HS-27A (cell line): ENCODE data around the gene ZC3H18.
"Not testable (repeated sequence)": the region's sequence is repeated elsewhere in the genome, so short reads cannot be mapped to it uniquely, and the experiment has no call there.

ENCODE experiments used
- DNase-seq: peaks from one replicate; pipeline ENCODE4 v3.0.0-alpha.2; 2012; ENCODE audit warnings: low read depth, missing footprints

The ZC3H18 gene

DNA sequence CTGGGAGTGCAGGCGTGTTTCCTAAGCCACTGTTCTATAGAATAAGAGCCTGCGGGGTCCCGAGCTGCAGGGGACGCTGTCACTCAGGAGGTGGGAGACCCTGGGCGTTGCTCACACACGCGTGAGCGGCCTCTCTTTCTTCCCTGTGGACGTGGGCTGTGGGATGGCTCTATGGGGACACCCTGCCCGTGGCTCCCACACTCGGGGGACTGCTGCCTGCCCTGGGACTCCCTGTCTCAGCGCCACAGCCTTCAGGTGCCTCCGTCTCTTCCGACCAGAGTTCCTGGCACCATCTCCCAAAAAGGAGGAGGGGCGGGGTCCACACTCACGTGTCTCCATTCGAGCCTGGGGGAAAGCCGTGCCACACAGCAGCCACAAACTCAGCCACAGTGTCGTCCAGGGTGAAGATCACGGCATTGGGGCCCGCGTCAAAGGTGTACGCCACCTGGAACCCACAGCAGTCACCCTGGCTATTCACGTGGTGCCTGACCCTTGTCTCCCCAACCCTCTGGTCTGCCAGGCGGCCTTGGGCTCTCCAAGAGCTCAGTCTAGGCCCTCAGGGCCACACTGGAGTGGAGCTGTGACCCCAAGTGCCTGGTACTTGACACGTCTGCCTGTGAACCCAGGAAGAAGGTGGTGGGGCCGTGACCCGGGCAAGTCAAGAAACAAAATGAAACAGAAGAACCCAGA lies 84.3 kb downstream of the ZC3H18 start:
- DNase-seq, result no peak

DNA sequence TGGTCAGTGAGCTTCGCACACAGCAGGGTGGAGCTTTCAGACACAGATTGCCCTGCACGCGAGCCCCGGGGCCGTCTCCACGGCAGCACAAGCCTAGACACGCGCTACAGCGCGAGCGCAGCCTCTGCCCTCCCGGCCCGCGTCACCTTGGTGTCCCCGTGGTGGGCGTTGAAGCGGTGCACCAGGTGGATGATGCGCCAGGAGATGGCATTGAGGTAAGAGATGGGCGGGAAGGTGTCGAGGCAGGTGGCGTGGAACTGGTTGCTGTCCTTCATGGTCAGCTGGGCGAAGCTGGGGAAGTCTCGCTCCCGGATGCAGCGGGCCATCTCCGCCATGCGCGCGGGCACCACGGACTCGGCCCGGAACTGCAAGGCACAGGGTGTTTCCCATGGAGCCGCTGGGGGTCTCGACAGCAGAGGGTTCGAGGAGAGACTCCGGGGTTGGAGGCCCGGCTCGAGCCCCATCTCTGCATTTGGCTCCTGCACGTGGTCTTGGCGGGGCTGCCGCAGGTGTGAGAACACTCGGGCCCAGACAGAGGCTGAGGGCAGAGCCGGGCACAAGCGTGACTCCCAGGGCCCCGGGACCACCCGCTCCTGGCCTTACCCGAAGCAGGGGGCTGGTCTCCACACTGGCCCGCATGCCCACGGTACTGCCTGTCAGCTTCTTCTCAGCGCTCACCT lies 85.0 kb downstream of the ZC3H18 start:
- no peak for DNase-seq

DNA sequence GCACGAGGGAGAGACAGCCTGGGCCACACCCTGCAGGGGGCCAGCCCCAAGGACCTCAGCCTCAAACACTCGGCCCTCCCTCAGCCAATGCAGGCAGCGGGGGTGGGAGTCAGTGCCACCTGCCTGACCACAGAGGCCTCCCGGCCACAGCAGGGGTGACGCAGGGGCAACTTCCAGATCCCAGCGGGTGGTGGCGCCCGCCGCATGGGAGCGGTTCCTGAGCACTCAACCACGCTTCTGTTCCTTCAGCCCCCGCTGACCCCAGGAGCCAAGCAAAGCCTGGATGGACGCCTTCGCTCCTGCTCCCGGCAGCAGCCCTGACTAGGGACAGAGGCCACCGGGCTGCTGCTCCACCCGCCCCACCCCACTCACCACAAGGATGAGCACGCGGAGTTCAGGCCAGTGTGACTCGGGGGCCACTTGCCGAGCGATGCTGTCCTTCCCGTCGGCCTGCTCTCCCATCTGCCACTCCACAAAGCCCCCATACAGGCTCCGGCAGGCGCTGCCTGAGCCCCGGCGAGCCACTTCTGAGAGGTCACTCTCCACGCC lies 85.6 kb downstream of the ZC3H18 start:
- no peak for DNase-seq

DNA sequence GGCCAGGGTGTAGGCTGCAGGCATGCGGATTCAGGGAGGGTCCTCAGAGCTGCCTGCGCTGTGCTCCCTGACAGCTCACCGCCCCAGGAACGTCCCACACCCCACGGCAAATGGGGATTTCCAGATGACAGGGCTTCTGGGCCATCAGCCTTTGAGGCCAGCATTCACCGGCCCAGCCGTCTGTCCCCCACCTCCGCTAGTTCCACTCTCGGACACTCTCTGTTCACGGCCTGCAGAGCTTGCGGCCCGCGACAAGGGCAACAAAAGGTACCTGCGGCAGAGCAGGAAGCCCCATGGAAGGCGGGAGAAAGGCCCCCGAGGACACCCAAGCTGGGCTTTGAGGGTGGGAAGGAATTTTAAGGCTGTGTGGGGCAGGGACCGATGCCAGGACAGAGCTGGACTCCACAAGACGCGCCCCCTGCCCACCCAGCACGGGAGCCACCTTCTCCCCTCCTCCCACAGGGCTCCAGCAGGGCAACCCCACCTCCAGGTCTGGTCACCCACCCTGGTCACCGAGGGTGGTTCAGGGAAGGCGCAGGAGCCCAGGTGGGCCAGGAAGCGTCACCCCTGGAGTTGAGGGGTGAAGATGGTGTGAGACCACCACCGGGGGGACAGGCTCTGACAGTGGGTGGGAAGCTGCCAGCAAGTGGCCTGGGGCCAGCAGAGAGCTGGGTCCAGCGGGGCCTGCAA lies 86.2 kb downstream of the ZC3H18 start:
- no peak for DNase-seq

DNA sequence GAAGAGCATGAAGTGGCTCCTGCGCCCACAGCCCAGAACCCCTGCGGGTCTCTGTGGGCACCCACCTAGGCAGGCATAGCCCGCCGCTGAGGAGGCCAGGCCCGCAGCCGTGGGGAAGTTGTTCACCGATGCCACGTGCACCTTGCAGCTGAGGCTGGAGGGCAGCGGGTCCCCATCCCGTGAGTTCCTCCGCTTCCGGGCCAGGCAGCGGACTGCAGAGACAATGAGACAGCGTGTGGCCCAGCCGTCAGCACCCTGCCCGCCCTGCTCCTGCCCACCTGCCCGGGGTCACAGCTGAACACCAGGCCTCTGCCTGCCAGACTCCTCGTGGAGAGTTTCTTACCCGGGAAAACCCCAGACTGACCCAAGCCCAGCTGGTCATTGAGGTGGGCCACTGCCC lies 87.2 kb downstream of the ZC3H18 start:
- DNase-seq, result no peak

DNA sequence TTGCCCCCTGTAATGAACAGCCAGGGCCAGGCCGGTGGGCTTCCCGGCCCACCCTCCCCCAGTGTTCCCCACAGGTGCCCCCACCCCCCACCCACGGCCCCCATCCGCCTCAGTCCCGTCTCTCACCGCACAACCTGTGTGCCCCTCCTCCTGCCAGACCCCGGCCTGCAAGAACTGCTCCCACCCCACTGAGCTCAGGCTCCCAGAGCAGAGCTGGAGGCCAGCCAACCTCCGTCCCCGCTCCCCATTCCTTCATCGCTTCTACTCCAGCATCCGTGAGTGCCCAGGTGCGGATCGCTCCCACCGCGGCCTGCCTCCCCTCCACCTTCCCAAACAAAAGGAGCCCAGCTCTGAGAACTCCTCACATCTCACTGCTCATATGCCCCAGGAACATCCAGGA lies 88.5 kb downstream of the ZC3H18 start:
- DNase-seq, result no peak

DNA sequence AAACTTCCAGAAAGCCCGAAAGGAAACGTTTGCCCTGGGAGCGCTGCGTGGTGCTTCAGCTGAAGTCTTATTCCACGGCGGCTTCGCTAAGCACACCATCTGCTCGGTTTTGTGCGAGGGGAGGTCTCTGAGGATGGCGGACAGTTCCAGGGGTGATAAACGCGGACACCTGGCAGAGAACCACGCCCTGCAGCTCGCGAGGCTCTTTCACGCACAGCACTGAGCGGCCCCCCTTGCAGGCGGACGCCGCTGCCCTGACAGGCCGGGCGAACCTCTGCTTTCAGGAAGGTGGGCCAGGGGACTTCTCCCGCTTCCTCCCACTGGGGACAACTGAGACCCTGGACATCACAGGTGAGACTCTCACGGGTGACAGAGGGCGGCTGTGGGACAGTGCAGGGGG lies 89.0 kb downstream of the ZC3H18 start:
- no peak for DNase-seq

DNA sequence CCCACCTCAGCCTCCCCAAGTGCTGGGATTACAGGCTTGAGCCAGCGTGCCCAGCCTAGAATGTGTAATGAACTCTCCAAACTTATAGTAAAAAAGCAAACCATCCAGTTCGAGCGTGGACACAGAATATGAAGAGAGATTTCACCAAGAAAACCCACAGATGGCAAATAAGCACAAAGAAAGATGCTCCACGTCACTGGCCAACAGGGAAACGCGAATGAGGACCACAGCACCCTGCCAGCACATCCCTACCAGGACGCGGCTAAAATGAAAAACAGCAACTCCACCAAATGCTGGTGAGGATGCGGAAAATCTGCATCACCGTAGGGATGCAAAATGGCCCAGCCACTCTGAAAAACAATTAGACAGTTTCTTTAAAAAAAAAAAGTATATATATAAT lies 91.3 kb downstream of the ZC3H18 start:
- DNase-seq, result no peak

DNA sequence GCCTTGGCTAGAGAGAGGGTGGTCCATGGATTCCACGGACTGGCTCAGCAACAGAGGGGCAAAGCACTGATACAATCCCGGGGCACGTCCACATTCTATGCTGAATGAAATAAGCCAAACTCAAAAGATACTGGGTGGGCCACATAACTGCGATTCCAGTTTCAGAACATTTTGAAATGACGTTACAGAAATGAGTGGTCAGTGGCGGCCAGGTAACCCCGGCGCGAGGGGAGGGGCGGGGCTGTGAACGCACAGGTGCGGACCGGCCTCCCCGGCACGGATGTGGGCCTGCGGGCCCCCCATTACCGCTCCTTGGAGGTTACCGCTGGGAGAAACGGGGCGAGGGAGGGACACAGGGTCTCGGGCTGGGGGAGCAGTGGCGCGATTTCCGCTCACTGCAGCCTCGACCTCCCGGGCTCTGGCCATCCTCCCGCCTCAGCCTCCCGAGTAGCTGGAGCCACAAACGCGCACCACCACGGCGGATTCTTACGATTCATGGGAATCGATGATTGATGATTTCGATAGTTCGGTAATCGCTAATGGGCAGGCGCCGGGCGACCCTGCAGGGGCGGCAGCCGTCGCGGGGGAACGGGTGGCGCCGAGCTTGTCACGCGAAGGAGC lies 92.1 kb downstream of the ZC3H18 start:
- DNase-seq, result no peak

DNA sequence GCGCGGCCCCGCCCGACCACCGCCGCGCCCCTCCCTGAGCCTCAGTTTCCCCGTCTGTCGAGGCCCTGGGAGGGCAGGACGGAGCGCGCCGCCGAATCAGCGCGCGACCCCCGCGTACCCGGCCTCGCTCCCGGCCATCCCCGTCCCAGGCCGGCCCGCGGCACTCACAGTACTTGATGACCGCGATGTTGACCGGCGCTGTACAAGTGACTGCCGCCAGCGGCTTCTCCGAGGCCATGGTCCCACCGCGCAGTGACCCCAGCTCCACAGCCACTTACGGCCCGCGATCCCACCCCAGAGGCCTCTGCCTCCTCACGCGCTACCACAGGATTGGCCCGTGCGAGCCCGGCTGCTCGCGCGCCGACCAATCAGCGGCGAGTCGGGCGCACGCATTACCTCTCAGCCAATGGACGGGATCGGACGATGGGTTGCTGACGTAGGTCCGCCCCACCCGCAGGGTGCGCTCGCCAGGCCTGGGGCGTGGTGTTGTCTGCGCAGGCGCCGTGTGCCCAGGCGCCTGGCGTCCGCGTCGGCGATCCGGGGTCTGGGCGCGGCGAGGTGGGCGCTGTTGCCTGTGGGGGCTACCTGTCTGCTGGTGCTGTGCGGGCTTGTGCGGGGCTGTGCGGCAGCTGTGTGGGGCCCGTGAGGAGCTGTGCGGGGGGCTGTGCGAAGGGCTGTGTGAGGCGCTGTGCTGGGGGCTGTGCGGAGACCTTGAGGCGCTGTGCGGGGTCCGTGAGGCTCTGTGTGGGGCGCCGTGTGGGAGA lies 92.8 kb downstream of the ZC3H18 start, which contains the start of gene MVD:
TSS of gene MVD (minus strand) at position 249 of the 764 bp plus-strand sequence. CDS start at position 238, 11 bp downstream.
- peak; percentile 93 for DNase-seq

DNA sequence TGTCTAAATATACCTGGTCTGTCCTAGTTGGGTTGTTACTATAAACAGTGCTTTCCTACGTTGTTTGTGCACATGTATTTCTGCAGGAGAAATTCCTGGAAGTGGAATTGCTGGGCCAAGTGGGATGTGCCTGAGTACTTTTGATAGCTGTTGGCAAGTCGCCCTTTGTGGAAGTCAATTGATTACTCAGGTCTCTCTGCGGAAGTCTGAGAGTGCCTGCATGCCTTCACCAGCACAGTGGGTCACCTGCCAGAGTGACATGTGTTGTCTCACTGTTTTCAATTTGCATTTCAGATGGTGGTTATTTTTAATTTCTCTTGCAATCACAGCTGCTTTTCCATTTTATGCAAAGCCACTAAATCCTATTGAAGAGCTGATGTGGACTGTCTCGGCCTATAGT lies 94.9 kb downstream of the ZC3H18 start:
- DNase-seq, result no peak

DNA sequence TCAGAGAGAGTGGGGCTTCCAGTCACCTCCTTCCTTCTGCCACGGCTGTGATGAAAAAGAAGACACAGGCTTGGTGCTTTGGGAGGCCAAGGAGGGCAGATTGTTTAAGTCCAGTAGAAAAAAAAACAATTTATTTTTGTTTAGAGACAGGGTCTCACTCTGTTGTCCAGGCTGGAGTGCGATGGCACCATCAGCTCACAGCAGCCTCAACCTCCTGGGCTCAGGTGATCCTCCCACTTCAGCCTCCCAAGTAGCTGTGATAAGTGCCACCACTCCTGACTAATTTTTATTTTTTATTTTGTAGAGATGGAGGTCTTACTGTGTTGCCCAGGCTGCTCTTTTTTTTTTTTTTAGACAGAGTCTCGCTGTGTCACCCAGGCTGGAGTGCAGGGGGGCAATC lies 95.4 kb downstream of the ZC3H18 start:
- DNase-seq, result no peak

DNA sequence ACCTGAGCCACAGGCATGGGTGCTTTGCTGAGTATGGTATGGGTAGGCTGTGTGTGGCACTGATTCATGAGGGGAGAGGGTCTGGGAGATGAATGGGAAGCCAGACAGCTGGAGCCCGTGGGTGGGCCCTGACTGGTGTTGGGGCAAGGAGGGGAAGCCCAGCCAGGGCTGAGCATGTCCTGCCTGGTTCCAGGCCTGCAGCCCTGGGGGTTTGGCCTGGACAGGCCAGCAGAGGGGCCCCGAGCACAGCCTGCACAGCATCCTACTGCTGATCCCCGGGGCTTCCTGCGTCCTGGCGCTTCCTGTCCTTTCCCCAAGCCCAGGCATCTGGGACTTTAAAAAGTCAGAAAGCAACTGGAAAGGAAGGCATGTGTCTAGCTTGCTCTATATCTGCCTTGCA lies 97.3 kb downstream of the ZC3H18 start:
- DNase-seq, result no peak

DNA sequence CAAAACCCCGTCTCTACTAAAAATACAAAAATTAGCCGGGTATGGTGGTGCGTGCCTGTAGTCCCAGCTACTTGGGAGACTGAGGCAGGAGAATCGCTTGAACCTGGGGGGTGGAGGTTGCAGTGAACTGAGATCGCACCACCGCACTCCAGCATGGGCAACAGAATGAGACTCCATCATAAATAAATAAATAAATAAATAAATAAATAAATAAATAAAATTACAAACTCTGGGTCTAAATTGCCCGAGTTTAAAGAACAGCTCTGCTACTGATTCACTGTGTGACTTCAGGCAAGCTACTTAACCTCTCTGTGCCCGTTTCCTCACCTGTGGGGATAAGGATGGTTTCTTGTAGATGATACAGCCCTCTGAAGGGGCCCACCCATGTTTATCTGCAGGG lies 99.3 kb downstream of the ZC3H18 start:
- DNase-seq, result not testable (repeated sequence)

DNA sequence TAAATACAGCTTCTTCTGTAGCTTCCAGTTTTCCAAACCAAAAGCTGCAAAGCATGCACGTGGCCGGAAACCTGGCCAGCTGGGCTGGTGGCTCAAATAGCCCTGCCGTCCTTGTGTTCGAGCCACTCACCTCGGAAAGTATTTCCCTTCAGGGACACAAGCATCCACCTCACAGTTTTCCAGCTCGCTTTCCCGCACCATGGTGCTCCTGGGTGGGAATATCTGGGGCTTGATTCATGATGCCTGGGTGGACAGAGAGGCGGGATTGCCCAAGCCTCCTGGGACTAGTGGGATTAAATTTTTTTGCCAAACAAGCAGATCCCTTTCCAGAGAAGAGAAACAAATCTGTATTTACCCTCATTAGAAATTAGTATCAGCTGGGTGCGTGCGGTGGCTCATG lies 99.8 kb downstream of the ZC3H18 start:
- no peak for DNase-seq

DNA sequence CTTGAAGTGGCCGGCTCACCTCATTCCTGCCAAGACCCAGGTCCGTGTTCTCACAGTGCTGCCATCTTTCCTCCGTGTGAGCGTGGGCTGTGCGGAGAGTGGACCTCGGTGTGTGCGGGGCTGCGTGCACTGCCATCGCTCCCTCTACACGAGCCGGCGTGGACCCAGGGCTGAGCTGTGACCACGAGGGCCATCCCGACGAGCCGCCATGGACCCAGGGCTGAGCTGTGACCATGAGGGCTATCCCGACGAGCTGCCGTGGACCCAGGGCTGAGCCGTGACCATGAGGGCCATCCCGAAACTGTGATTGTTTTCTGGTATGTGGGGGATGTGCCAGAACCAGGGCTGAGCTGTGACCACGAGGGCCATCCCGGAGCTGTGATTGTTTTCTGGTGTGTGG lies 101.6 kb downstream of the ZC3H18 start:
- no peak for DNase-seq

DNA sequence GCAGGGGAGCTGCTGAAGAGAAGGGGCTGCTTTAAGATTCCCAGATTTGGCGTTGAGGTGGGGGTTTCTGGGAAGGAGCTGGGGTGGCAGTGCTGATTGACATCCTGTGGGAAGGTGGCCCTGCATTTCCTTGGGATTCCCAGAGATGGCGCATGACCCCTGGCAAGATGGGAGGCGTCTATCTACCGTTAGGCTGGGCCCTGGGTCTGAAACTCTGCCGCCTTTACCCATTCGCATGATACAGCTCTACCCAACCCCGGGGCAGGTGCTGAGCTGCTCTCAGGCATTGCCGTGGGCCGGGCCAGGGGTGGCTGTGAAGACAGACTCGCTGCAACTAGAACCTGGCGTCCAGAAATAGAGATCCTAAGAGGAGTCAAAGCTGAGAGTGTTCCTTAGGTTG lies 102.6 kb downstream of the ZC3H18 start:
- no peak for DNase-seq

DNA sequence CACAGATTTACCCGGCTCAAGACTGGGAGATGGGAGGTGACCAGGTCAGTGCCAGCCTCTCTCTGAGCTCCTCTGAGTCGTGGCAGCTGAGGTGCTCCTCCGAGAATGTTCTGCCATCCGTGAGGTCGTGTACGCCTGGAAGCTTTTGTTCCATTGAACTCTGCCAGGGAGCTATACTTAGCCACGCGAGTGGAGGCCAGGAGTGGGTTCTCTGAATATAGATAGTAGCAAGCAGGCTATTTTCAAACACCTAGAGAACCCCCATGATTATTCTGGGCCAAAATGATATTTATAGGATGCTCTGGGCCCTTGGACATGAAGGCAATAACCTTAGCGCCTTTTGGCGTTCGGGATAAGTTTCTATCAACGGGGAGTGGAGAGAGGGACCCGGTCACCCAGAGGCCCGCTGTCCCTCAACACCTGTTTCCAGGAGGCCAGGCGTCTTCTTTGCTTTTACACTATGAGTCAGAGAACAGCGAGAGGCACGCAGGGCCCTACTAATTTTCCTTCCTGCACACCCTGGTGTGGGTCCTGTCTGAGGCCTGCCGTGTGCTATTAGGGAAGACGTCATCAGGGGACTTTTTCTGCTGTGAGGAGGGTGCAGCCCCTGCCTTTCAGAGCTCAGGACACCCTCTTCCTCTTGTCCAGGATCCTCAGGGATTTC lies 103.6 kb downstream of the ZC3H18 start:
- no peak for DNase-seq

DNA sequence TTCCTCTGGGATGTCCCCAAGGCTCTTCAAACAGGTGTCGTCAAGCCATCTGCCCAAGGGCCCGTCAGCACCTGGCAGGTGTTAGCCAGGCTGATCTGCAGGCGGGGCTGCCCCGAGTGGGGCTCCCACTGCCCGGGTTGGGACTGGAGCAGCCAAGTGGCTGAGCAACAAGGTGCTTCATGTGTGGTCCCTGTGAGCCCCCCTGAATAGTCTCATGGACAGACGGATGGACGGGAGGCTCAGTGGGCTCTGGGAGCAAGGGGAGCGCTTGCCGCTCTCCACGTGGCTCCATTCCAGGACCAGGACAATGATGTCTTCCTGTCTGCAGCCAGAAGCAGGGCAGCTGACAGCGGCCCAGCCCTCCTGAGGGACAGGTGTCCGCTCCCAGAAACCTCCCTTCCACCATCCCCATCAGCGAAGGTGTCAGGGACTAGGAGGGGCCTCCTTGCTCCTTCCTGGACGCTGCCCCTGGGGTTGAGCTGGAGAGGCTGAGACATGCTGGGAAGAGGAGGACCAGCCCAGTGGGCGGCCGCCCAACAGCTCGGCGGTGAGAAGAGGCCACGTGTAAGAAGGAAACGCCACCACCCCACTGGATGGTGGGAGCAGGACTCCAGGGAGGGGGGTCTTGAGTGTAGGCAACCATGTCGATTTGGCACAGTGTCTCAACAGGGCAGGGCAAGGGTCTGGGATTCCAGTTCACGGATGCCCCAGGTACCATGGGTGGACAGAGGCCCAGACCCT lies 106.5 kb downstream of the ZC3H18 start:
- DNase-seq, result no peak

DNA sequence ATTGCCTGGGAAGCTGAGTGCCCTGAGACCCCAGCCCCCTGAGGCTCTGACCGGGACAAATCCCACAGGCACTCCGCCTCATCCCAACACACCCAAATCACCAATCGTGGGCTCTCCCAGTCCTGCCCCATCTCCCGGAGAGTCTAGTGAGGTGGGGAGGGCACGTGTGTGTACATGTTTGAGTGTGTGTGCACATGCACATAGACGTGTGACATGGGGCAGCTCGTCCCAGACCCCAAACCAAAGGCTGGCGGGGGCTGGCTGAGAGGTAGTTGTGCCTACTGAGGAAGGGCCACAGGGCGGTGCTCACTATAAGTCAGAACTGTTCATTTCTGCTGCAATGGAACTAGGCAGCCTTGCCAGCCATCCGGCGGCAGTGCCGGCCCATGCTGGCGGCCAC lies 107.5 kb downstream of the ZC3H18 start:
- DNase-seq, result no peak
